ENCODE data around the gene SCGB3A2.

SCGB3A2 gene

DNA sequence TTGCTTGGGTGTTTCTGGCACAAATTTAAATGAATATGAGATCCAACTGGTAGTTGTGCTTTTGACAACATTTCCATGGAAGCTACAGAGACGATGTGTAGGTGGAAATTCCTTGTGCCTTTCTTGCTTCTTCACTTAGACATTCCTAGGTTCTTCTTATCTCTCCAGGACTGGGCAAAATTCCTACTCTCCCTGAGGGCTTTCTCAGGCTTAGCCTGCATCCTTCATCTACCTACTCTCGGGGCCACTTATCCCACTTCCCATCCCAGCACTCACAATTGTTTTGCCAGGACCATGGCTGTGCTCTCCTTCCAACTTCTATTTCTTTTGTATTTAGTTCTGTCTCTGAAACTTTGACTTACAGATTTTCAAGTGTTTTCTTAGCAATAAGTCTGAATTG lies 29.3 kb upstream of the SCGB3A2 start:
- H3K27ac ChIP-seq: no peak overlapping the region

GRCh38 chr5:147851578-147851977 lies 26.9 kb upstream of the SCGB3A2 start:
- DNase-seq (ENCODE audit: low read depth, low spot score): no peak
- Histone ChIP-seq H3K9ac (ENCODE audit: insufficient read length) (no peak overlapping the region), H3K27ac (no peak overlapping the region), H3K4me3 (no peak overlapping the region), H3K36me3 (ENCODE audit: insufficient read depth, low read length) (no peaks in the 10 kb centered on the region), H3K9me3 (ENCODE audit: low read depth, low read length) (no peaks in the 10 kb centered on the region)
- TF ChIP-seq POLR2AphosphoS5 (IDR thresholded peaks at IDR 0.05; ENCODE audit: borderline replicate concordance, low read depth, low read length) (no peak), EZH2 (IDR thresholded peaks at IDR 0.05) (no peak), FOXP2 (optimal IDR thresholded peaks at IDR 0.05; ENCODE audit: control extremely low read depth, extremely low read length, insufficient read depth) (no peak)

More for the DNA sequence above, 29.3 kb upstream of the SCGB3A2 start:
- DNase-seq (ENCODE audit: low read depth, low spot score): no peak
- no peaks in the 10 kb centered on the region for H3K36me3 ChIP-seq (ENCODE audit: insufficient read depth, low read length)
- no peak overlapping the region for H3K9ac ChIP-seq (ENCODE audit: insufficient read length)
- H3K9me3 ChIP-seq (ENCODE audit: low read depth, low read length): no peaks in the 10 kb centered on the region
- no peak overlapping the region for H3K4me3 ChIP-seq
- TF ChIP-seq FOXP2 (optimal IDR thresholded peaks at IDR 0.05; ENCODE audit: control extremely low read depth, extremely low read length, insufficient read depth) (no peak), POLR2AphosphoS5 (IDR thresholded peaks at IDR 0.05; ENCODE audit: borderline replicate concordance, low read depth, low read length) (no peak), EZH2 (IDR thresholded peaks at IDR 0.05) (no peak)

- Histone ChIP-seq H3K9ac (ENCODE audit: insufficient read length) (no peak overlapping the region), H3K27ac (no peak overlapping the region), H3K36me3 (ENCODE audit: insufficient read depth, low read length) (no peaks in the 10 kb centered on the region), H3K9me3 (ENCODE audit: low read depth, low read length) (no peaks in the 10 kb centered on the region), H3K4me3 (no peak overlapping the region)
- DNase-seq (ENCODE audit: low read depth, low spot score): no peak
- no peak for TF ChIP-seq POLR2AphosphoS5 (IDR thresholded peaks at IDR 0.05; ENCODE audit: borderline replicate concordance, low read depth, low read length)
- no peak for TF ChIP-seq EZH2 (IDR thresholded peaks at IDR 0.05)
- TF ChIP-seq FOXP2 (optimal IDR thresholded peaks at IDR 0.05; ENCODE audit: control extremely low read depth, extremely low read length, insufficient read depth): no peak
Measured at GRCh38 chr5:147852365-147852764, 26.1 kb upstream of the SCGB3A2 start.

GRCh38 chr5:147853372-147853987 lies 25.0 kb upstream of the SCGB3A2 start:
- TF ChIP-seq EZH2 (IDR thresholded peaks at IDR 0.05) (no peak), FOXP2 (optimal IDR thresholded peaks at IDR 0.05; ENCODE audit: control extremely low read depth, extremely low read length, insufficient read depth) (no peak), POLR2AphosphoS5 (IDR thresholded peaks at IDR 0.05; ENCODE audit: borderline replicate concordance, low read depth, low read length) (no peak)

DNA sequence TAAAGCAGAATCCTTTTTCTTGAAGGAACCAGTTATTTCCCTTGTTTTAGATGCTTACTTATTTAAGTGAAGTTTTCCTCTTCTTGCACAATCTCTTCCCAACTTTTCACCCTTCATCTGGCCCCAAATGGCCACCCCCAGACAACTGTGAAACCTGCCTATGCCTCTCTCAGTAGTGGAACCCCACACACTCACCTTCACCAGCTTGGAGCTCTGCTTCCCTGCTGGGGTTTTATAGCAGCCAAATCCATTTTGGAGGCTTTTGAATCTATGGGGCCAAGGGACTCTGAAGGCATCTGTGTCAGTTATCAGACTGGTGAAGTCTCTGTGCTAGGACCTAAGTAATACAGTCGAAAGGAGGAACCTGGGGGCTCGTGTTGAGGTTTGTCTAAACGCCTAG lies 24.2 kb upstream of the SCGB3A2 start:
- DNase-seq (ENCODE audit: low read depth, low spot score): no peak
- H3K27ac ChIP-seq: no peak overlapping the region
- no peak overlapping the region for H3K9ac ChIP-seq (ENCODE audit: insufficient read length)
- no peaks in the 10 kb centered on the region for H3K9me3 ChIP-seq (ENCODE audit: low read depth, low read length)
- TF ChIP-seq POLR2AphosphoS5 (IDR thresholded peaks at IDR 0.05; ENCODE audit: borderline replicate concordance, low read depth, low read length): no peak
- TF ChIP-seq EZH2 (IDR thresholded peaks at IDR 0.05): no peak
- TF ChIP-seq FOXP2 (optimal IDR thresholded peaks at IDR 0.05; ENCODE audit: control extremely low read depth, extremely low read length, insufficient read depth): no peak
- no peaks in the 10 kb centered on the region for H3K36me3 ChIP-seq (ENCODE audit: insufficient read depth, low read length)
- no peak overlapping the region for H3K4me3 ChIP-seq

More at GRCh38 chr5:147853372-147853987, 25.0 kb upstream of the SCGB3A2 start:
- Histone ChIP-seq H3K4me3 (no peak overlapping the region), H3K9ac (ENCODE audit: insufficient read length) (no peak overlapping the region), H3K36me3 (ENCODE audit: insufficient read depth, low read length) (no peaks in the 10 kb centered on the region), H3K9me3 (ENCODE audit: low read depth, low read length) (no peaks in the 10 kb centered on the region), H3K27ac (no peak overlapping the region)
- DNase-seq (ENCODE audit: low read depth, low spot score): no peak

DNA sequence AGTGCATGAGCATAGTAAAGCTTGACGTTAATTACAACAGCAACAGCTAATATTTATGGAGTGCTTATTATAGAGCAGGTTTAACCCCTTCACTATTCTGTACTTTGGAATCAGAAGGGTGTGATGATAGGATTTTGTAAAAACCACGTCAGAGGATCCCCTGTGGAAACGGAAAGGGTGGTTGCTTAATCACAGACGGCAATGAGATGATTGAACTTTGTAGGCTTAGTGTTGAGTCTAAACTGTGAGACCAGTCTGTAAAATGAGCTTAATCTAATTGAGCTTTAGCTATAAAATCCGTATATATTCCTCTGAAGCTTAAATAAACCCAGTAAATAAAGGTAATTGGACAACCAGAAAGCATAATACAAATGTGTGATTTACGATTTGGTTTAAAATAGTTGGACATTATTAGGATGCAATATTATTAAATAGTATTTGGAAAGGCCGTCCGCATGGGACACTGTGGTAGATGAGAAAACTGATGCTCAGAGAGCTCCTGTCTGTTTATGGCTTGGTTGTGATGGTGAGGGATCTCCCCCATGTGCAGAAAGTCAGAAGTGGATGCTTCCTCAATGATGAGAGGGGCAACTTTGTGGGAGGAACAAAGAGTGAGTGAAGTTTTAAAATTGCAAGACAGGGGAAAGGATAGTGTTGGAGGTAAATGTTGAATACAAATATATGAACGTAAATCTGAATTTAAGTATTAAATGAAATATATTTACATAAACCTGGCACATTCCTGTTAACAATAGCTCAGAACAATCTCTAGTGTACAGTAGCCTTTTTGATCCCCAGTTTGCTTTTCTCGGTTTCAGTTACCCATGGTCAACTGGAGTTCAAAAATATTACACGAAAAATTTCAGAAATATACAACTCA lies 23.4 kb upstream of the SCGB3A2 start:
- DNase-seq (ENCODE audit: low read depth, low spot score): no peak
- peak overlapping the region; percentile 13 for H3K9ac ChIP-seq (ENCODE audit: insufficient read length)
- no peaks in the 10 kb centered on the region for H3K36me3 ChIP-seq (ENCODE audit: insufficient read depth, low read length)
- no peak overlapping the region for H3K27ac ChIP-seq
- no peak overlapping the region for H3K4me3 ChIP-seq
- no peaks in the 10 kb centered on the region for H3K9me3 ChIP-seq (ENCODE audit: low read depth, low read length)
- TF ChIP-seq POLR2AphosphoS5 (IDR thresholded peaks at IDR 0.05; ENCODE audit: borderline replicate concordance, low read depth, low read length): no peak
- no peak for TF ChIP-seq EZH2 (IDR thresholded peaks at IDR 0.05)
- no peak for TF ChIP-seq FOXP2 (optimal IDR thresholded peaks at IDR 0.05; ENCODE audit: control extremely low read depth, extremely low read length, insufficient read depth)

GRCh38 chr5:147855774-147856069 lies 22.8 kb upstream of the SCGB3A2 start:
- TF ChIP-seq POLR2AphosphoS5 (IDR thresholded peaks at IDR 0.05; ENCODE audit: borderline replicate concordance, low read depth, low read length): no peak
- no peak for TF ChIP-seq FOXP2 (optimal IDR thresholded peaks at IDR 0.05; ENCODE audit: control extremely low read depth, extremely low read length, insufficient read depth)
- no peak for TF ChIP-seq EZH2 (IDR thresholded peaks at IDR 0.05)
- H3K9me3 ChIP-seq (ENCODE audit: low read depth, low read length): no peaks in the 10 kb centered on the region

GRCh38 chr5:147856801-147857200 lies 21.7 kb upstream of the SCGB3A2 start:
- no peaks in the 10 kb centered on the region for H3K9me3 ChIP-seq (ENCODE audit: low read depth, low read length)
- no peak overlapping the region for H3K9ac ChIP-seq (ENCODE audit: insufficient read length)
- H3K36me3 ChIP-seq (ENCODE audit: insufficient read depth, low read length): no peaks in the 10 kb centered on the region
- DNase-seq (ENCODE audit: low read depth, low spot score): no peak
- H3K27ac ChIP-seq: no peak overlapping the region
- H3K4me3 ChIP-seq: no peak overlapping the region
- TF ChIP-seq EZH2 (IDR thresholded peaks at IDR 0.05): no peak
- no peak for TF ChIP-seq FOXP2 (optimal IDR thresholded peaks at IDR 0.05; ENCODE audit: control extremely low read depth, extremely low read length, insufficient read depth)
- TF ChIP-seq POLR2AphosphoS5 (IDR thresholded peaks at IDR 0.05; ENCODE audit: borderline replicate concordance, low read depth, low read length): no peak

More at GRCh38 chr5:147855774-147856069, 22.8 kb upstream of the SCGB3A2 start:
- Histone ChIP-seq H3K4me3 (no peak overlapping the region), H3K9ac (ENCODE audit: insufficient read length) (peak overlapping the region; percentile 13), H3K27ac (0 out of 2 replicates have a peak overlapping the region, but pooled peaks have one; percentile 12), H3K36me3 (ENCODE audit: insufficient read depth, low read length) (no peaks in the 10 kb centered on the region)
- DNase-seq (ENCODE audit: low read depth, low spot score): no peak

Data from SK-N-MC (cell line).